Esophagus muscularis mucosa (tissue), 4 donors: ENCODE results near the gene GSDME.

Source experiments
- EP300 ChIP-seq: sonication (generic); formaldehyde crosslinking; IDR thresholded peaks from one replicate; pipeline ENCODE4 v1.6.1; 2017; ENCODE audit warnings: antibody characterized with exemption
- POLR2A ChIP-seq: fragments of 450-650 bp; IDR thresholded peaks from one replicate; pipeline ENCODE4 v1.6.1; 2017; ENCODE audit warnings: antibody characterized with exemption, moderate library complexity, mild to moderate bottlenecking, low read depth
- POLR2AphosphoS5 ChIP-seq, 2 donors: sonication (generic); formaldehyde crosslinking; IDR thresholded peaks; one replicate each; pipeline ENCODE4 v1.6.1; 2017; ENCODE audit warnings: antibody characterized with exemption in 2 of 2
- TF ChIP-seq, protein P1 (sequence below), 3 experiments: fragments of 200-600 bp in 2 of 3; fragments of 450-650 bp in 1 of 3; sonication (generic) in 2 of 3; IDR thresholded peaks; one replicate each; pipeline ENCODE4 v1.5.1; 2017 to 2019; ENCODE audit warnings: antibody characterized with exemption in 3 of 3, mild to moderate bottlenecking in 2 of 3, moderate library complexity in 1 of 3

DNA sequence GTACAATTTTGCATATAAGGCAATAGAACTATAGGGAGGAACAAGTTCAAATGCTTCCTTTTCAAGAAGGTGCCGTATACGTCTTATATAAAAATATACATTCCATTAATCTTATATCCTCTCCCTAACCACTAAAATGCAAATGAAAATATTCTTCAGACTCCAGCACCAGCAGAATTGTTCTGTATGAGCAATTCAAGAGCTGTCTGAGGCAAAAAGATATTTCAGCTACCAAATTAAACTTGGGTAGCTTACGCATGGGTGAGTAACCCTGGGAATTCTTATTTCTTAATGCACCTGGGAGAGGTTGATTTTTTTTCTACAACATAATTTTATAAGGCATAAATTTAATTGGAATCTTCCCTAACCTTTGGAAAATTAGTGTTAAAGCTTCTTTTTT, 42.2 kb upstream of the GSDME start:
- TF ChIP-seq POLR2A: no peak
- TF ChIP-seq POLR2AphosphoS5 (IDR thresholded peaks at IDR 0.05): no peak
- TF ChIP-seq, protein P1, sequence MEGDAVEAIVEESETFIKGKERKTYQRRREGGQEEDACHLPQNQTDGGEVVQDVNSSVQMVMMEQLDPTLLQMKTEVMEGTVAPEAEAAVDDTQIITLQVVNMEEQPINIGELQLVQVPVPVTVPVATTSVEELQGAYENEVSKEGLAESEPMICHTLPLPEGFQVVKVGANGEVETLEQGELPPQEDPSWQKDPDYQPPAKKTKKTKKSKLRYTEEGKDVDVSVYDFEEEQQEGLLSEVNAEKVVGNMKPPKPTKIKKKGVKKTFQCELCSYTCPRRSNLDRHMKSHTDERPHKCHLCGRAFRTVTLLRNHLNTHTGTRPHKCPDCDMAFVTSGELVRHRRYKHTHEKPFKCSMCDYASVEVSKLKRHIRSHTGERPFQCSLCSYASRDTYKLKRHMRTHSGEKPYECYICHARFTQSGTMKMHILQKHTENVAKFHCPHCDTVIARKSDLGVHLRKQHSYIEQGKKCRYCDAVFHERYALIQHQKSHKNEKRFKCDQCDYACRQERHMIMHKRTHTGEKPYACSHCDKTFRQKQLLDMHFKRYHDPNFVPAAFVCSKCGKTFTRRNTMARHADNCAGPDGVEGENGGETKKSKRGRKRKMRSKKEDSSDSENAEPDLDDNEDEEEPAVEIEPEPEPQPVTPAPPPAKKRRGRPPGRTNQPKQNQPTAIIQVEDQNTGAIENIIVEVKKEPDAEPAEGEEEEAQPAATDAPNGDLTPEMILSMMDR (IDR thresholded peaks at IDR 0.05): no peak
- TF ChIP-seq EP300: no peak
